Activated CD4-positive, alpha-beta T cell treated with anti-CD3 and anti-CD28 coated beads, Interleukin-2, amount 10 ng/mL, durations not matched to agents 7 days and 5 days (primary cell): ENCODE measurements around the gene PGBD5. TPM values are rescaled to one million over a fixed set of nuclear protein-coding genes. Genes with fewer than 3 reads are reported as not detected.

ENCODE experiments used
- CTCF ChIA-PET: fragments of 350-600 bp; sonication (Branson Sonifier 250); formaldehyde crosslinking; loops from one replicate; lab custom pipeline; 2021; ENCODE audit warnings: antibody characterized with exemption; lab: Charles Lee
- POLR2A ChIA-PET: fragments of 350-600 bp; sonication (Branson Sonifier 250); formaldehyde crosslinking; loops from one replicate; lab custom pipeline; 2021; ENCODE audit warnings: antibody characterized with exemption; lab: Charles Lee
- DNase-seq: peaks from one replicate; pipeline ENCODE4 v3.0.0-alpha.2; 2020
- H3K27ac Mint-ChIP-seq: one replicate; pipeline ENCODE4 v1.8.0; 2021; ENCODE audit warnings: mild to moderate bottlenecking, moderate library complexity, mixed read lengths
- H3K27me3 Mint-ChIP-seq: one replicate; pipeline ENCODE4 v1.8.0; 2021; ENCODE audit warnings: mixed read lengths
- H3K36me3 Mint-ChIP-seq: one replicate; pipeline ENCODE4 v1.8.0; 2021; ENCODE audit warnings: low read depth, mixed read lengths
- H3K4me1 Mint-ChIP-seq: one replicate; pipeline ENCODE4 v1.8.0; 2021; ENCODE audit warnings: mixed read lengths
- H3K4me3 Mint-ChIP-seq: one replicate; pipeline ENCODE4 v1.8.0; 2021; ENCODE audit warnings: mild to moderate bottlenecking, moderate library complexity, mixed read lengths
- H3K9me3 Mint-ChIP-seq: one replicate; pipeline ENCODE4 v1.8.0; 2021; ENCODE audit warnings: mixed read lengths
- total RNA-seq, 2 experiments: library from RNA; stranded (reverse); gene quantifications; one replicate each; pipeline ENCODE4 v1.2.3, GENCODE V29; 2021

PGBD5 gene
- total RNA-seq, 2 experiments from 2014 or later: not detected

DNA sequence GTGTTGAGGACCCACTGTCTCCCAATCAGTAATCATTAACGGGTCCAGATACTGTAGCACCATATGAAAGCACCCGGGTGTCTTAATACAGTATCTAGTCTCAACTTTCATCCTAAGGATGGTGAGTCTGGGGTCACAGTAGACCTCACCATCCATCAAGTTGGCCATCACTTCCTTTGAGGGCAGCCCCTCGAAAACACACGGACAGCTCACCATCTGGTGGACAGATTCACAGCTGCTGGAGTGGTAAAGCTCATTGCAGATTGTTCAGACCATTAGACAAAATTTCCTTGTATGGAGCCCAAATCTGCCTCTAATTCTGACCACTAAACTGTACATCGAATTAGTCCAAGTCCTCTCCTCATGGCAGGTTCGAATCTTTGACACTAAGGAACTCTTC is 123.1 kb downstream of the PGBD5 start:
- Mint-ChIP-seq H3K27me3 (no peaks in the 10 kb centered on the region), H3K4me1 (peaks cover 12% of the 10 kb centered on the region), H3K4me3 (no peak overlapping the region), H3K36me3 (no peaks in the 10 kb centered on the region), H3K9me3 (no peaks in the 10 kb centered on the region), H3K27ac (no peak overlapping the region)
- CTCF ChIA-PET: interaction anchor here (1.1 kb wide), 1 partner anchor 14 kb away, joined by 3 read pairs; no protein-coding TSS in a partner anchor
- POLR2A ChIA-PET: no interaction called here
- no peak for DNase-seq

DNA sequence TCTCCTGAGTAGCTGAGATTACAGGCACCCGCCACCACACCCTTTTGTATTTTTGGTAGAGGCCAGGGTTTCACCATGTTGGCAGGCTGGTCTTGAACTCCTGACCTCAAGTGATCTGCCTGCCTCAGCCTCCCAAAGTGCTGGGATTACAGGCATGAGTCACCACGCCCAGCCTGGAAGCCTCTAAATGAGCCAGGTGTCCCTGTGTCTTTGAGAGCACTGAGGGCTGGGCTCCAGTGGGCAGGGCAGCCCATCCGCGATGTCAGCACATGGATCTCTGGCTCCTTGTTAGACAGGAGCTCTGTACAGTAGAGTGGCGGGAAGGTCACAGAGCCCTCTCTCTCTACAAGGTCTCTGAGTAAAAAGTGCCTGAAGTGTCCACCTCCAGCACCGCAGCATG is 124.3 kb downstream of the PGBD5 start:
- CTCF ChIA-PET: interaction anchor here (0.6 to 1.1 kb wide), 4 partner anchors 15 to 671 kb away, joined by 3 to 4 read pairs (median 3); no protein-coding TSS in a partner anchor
- DNase-seq: no peak
- H3K4me3 Mint-ChIP-seq: no peak overlapping the region
- no peaks in the 10 kb centered on the region for H3K36me3 Mint-ChIP-seq
- no peak overlapping the region for H3K27ac Mint-ChIP-seq
- no peaks in the 10 kb centered on the region for H3K9me3 Mint-ChIP-seq
- POLR2A ChIA-PET: no interaction called here
- H3K4me1 Mint-ChIP-seq: peaks cover 10% of the 10 kb centered on the region
- peaks cover 3% of the 10 kb centered on the region for H3K27me3 Mint-ChIP-seq

DNA sequence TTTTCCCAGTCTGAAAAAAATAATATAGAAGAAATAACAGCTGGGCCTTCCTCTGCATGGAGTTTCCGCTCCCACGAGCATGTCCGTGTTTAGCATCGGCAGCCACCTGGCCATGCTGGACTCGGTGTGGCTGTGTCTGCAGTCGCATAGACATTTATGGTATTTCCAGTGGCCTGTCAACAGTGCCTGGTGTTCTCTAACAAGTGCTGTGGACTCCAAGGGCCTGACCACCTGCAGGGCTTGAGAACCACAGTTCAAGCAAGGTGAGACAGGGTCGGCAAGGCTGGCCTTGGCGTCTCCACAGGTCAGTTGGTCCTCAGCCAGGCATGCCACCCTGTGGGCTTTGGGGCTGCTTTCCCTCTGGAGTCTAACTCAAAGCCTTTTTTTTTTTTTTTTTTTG is 124.8 kb downstream of the PGBD5 start:
- H3K4me1 Mint-ChIP-seq: peaks cover 10% of the 10 kb centered on the region
- H3K36me3 Mint-ChIP-seq: no peaks in the 10 kb centered on the region
- no peak for DNase-seq
- H3K9me3 Mint-ChIP-seq: no peaks in the 10 kb centered on the region
- CTCF ChIA-PET: interaction anchor here (0.6 to 0.7 kb wide), 2 partner anchors 135 to 671 kb away, joined by 3 to 4 read pairs; no protein-coding TSS in a partner anchor
- peaks cover 3% of the 10 kb centered on the region for H3K27me3 Mint-ChIP-seq
- H3K27ac Mint-ChIP-seq: no peak overlapping the region
- H3K4me3 Mint-ChIP-seq: no peak overlapping the region
- POLR2A ChIA-PET: no interaction called here

DNA sequence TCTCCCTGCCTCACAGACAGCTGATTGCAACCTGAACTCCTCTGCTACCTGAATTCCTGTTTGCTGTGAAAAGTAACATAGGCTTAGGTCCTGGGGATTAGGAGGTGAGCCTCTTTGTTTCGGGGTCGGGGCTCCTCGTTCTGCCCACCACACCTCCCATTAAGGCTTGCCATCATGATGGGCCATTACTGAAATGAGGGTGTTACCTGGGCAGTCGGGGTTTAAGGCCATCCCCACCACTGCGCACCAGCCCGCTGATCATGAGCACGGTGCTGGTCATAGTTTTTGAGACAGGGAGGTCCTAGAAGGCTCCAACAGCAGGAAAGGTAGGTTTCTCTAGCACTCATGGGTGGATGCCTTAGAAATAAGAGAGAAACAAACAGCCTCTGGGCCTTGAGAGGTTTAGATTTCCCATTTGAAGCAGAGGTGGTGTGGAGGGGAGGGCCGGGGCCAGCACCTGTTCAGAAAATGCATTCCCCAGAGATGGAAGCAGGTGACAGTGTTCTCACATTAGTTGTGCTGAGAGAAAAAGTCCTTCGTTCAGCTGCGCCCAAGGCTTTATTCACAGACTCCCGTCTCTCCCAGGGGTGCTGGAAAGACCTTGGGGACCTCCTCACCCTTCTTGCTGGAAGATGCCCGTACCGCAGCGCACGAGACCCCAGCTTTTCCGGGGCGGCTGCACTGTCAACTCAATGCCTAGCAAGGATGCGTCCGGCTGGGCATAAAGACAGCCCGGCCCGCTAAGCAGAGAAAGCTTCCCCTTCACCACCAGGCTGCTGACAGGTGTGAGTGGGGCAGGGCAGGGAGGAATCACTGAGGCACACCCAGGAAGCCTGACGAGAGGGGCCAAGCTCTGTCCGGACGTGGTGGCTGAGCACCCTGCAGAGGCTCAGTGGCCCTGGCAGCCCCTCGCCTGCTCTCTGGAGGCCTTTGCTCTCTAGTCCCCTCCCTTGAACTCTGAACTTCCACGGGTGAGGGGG is 125.5 kb downstream of the PGBD5 start:
- Mint-ChIP-seq H3K27me3 (peaks cover 3% of the 10 kb centered on the region), H3K4me3 (no peak overlapping the region), H3K4me1 (peaks cover 6% of the 10 kb centered on the region), H3K27ac (no peak overlapping the region), H3K36me3 (no peaks in the 10 kb centered on the region), H3K9me3 (no peaks in the 10 kb centered on the region)
- CTCF ChIA-PET: interaction anchor here (0.6 kb wide), 1 partner anchor 134 kb away, joined by 3 read pairs; no protein-coding TSS in a partner anchor
- DNase-seq: no peak
- POLR2A ChIA-PET: no interaction called here

DNA sequence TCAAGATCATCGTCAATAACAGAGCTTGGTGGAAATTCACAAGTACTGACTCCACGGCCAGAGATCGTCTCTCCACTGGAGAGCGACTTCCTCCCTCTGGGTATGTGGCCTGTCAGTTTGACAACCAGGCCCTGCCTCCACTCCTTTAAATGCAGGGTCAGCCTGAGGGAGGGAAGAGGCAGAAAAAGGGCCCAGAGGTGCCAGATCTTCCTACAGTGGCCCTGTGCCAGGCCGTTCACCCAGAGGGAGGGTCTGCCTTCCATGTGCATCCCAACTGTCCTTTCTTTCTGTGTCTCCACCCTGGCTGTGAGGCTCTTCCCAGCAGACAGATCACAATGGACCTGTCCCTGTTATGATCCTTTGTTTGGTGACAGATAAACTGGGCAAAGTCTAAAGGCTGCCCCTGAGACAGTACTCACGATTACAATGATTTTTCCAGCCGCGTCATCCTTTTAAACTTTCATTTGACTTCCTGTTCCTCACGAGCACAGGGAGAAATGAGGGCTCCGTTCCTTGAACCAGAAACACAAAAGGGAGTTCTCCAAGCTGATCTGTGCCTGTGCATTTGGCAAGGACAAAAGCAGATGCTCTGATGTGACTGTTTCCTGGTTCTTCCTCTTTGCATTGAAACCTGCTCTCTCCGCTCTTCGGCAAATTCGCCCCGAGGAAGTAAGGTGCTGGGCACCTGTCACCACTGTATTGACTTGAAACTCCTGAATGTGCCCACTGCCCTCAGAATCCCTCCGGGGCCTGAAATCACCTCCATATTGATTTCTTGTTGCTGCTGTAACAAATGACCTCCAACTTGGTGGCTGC is 126.7 kb downstream of the PGBD5 start:
- ChIA-PET CTCF (interaction anchor here (0.6 kb wide), 1 partner anchor 11 kb away, joined by 4 read pairs; no protein-coding TSS in a partner anchor), POLR2A (no interaction called here)
- Mint-ChIP-seq H3K4me1 (peaks cover 6% of the 10 kb centered on the region), H3K36me3 (no peaks in the 10 kb centered on the region), H3K4me3 (no peak overlapping the region), H3K9me3 (no peaks in the 10 kb centered on the region), H3K27ac (no peak overlapping the region), H3K27me3 (peaks cover 10% of the 10 kb centered on the region)
- no peak for DNase-seq

DNA sequence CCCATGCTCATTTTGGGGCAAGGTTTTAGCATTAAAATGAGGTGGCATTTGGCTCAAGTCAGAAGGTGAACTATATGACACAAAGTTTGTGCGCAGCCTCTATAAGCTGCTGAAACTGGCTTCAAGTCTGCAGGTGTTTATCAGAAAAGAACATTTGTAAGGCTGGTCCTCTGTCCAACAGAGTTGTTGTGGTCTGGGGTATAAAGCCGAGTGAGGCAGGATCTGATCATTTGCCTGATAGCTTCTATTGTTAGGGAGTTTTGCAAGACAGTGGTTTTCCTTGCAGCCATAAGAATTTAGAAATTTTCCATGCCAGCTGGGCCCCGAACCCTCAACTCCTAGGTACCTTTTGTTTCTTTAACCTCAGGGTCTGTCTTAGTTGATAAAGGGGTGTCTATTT is 130.8 kb downstream of the PGBD5 start:
- DNase-seq: no peak

DNA sequence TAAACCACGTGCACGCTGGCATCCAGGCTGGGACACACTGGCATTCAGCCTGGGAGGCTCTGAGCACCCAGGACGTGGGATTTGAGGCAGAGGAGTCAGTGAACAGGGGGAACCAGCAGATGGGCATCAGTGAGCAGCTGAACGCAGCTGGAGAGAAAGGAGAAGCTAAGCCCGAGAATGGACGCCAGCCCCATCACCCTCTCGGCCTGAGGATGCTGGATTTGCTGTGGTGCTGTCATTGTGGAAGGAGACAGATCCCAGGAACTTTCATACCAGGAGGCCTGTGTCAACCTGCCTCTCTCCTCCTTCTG is 132.8 kb downstream of the PGBD5 start:
- H3K4me3 Mint-ChIP-seq: no peak overlapping the region
- H3K27me3 Mint-ChIP-seq: peaks cover 32% of the 10 kb centered on the region
- ChIA-PET CTCF (interaction anchor here (1.3 kb wide), 1 partner anchor 19 kb away, joined by 4 read pairs; no protein-coding TSS in a partner anchor), POLR2A (no interaction called here)
- no peaks in the 10 kb centered on the region for H3K36me3 Mint-ChIP-seq
- no peaks in the 10 kb centered on the region for H3K9me3 Mint-ChIP-seq
- no peak for DNase-seq
- peaks cover 1% of the 10 kb centered on the region for H3K4me1 Mint-ChIP-seq
- H3K27ac Mint-ChIP-seq: no peak overlapping the region

More for the DNA sequence above, 130.8 kb downstream of the PGBD5 start:
- peaks cover 32% of the 10 kb centered on the region for H3K27me3 Mint-ChIP-seq
- ChIA-PET CTCF (no interaction called here), POLR2A (no interaction called here)
- no peaks in the 10 kb centered on the region for H3K36me3 Mint-ChIP-seq
- H3K4me1 Mint-ChIP-seq: peaks cover 1% of the 10 kb centered on the region
- H3K4me3 Mint-ChIP-seq: no peak overlapping the region
- H3K9me3 Mint-ChIP-seq: no peaks in the 10 kb centered on the region
- H3K27ac Mint-ChIP-seq: no peak overlapping the region

DNA sequence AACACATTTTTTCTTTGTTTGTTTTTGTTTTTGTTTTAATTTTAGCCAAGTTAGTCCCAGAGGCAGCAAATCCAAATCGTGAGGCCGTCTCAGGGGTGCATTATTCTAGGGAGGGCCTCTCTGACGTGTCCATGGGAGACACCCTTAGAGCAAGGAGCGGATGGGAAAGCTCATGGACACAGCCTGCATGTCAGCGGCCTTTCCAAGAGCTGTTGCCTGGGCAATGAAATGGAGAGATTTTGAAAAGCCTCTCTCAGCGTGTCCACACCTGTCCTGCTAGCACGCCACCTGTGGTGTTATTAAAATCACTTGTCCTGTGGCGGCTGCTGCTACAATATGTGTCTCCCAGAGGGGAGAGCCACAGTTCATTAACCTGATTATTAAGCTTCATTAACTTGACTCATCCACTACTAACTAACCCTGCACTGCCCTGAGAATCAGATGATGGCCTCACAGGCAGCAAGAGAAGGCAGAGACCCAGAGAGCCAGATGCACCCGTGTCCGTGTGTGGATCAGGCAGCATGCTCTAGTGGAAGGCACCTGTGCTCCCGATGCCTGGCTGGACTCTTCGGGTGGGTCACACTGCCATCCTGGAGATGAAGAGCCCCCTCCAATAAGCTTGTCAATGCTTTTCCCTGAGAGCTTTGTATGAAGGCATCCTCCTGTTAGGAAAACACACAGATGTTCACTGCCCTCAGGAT is 133.3 kb downstream of the PGBD5 start:
- H3K4me1 Mint-ChIP-seq: peaks cover 1% of the 10 kb centered on the region
- peaks cover 32% of the 10 kb centered on the region for H3K27me3 Mint-ChIP-seq
- no peak for DNase-seq
- ChIA-PET POLR2A (no interaction called here), CTCF (interaction anchor here (1.3 kb wide), 1 partner anchor 20 kb away, joined by 4 read pairs; no protein-coding TSS in a partner anchor)
- no peaks in the 10 kb centered on the region for H3K36me3 Mint-ChIP-seq
- no peak overlapping the region for H3K4me3 Mint-ChIP-seq
- H3K9me3 Mint-ChIP-seq: no peaks in the 10 kb centered on the region
- no peak overlapping the region for H3K27ac Mint-ChIP-seq

DNA sequence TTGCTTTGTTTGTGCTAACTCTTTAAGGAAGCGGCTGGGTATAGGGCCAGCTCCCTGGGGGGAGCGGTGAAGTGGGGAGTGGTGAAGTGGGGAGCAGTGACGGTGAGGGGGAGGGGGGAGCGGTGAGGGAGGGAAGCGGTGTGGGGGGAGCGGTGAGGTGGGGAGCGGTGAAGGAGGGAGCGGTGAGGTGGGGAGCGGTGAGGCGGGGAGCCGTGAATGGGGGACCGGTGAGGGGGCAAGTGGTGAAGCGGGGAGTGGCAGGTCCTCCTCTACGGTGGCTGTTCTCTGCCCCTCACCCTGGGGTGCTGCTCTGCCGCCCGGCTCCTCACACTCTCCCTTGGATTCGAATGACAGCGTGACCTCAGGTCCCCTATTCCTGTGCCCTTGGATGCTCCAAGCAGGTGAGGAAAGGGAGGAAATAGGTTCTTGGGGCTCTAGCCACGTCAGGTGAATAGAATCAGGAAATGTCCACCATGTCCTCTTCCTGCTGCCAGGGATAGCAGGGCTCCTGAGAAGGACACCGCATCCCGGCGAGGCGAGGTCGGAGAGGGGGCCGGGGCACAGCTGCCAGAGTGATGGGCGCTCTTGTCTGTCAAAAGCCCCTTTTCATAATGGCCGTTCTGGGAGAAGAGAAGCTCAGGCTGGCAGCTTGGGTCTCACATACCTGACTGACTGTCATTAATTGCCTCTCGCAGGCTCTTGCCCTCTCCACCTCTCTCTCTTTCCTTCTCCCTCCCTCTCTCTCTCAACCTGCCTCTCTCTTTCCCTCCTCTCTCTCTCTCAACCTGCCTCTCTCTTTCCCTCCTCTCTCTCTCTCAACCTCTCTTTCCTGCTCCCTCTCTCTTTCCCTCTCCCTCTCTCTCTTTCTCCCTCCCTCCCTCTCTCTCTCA is 134.2 kb downstream of the PGBD5 start:
- ChIA-PET CTCF (interaction anchor here (0.8 to 1.3 kb wide), 2 partner anchors 10 to 21 kb away, joined by 3 to 4 read pairs; no protein-coding TSS in a partner anchor), POLR2A (no interaction called here)
- DNase-seq: no peak
- Mint-ChIP-seq H3K36me3 (no peaks in the 10 kb centered on the region), H3K4me1 (peaks cover 1% of the 10 kb centered on the region), H3K27me3 (peaks cover 28% of the 10 kb centered on the region), H3K4me3 (no peak overlapping the region), H3K9me3 (no peaks in the 10 kb centered on the region), H3K27ac (no peak overlapping the region)

DNA sequence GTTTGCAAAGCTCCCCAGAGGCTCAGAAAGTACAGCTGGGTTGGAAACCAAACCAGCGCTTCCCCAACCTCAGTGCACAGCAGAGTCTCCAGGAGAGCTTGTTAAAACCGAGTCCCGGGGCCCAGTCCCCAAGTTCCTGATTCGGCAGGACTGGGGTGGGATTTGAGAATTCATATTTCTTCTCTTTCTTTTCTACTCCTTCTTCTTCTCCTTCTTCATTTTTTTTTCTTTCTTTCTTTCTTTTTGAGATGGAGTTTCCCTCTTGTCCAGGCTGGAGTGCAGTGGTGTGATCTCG is 136.8 kb downstream of the PGBD5 start:
- Mint-ChIP-seq H3K9me3 (no peaks in the 10 kb centered on the region), H3K4me1 (peaks cover 1% of the 10 kb centered on the region), H3K27me3 (peaks cover 21% of the 10 kb centered on the region), H3K27ac (no peak overlapping the region), H3K4me3 (no peak overlapping the region), H3K36me3 (no peaks in the 10 kb centered on the region)
- ChIA-PET POLR2A (no interaction called here), CTCF (interaction anchor here (1.4 to 2.7 kb wide), 2 partner anchors 13 to 16 kb away, joined by 3 to 10 read pairs; no protein-coding TSS in a partner anchor)
- no peak for DNase-seq

DNA sequence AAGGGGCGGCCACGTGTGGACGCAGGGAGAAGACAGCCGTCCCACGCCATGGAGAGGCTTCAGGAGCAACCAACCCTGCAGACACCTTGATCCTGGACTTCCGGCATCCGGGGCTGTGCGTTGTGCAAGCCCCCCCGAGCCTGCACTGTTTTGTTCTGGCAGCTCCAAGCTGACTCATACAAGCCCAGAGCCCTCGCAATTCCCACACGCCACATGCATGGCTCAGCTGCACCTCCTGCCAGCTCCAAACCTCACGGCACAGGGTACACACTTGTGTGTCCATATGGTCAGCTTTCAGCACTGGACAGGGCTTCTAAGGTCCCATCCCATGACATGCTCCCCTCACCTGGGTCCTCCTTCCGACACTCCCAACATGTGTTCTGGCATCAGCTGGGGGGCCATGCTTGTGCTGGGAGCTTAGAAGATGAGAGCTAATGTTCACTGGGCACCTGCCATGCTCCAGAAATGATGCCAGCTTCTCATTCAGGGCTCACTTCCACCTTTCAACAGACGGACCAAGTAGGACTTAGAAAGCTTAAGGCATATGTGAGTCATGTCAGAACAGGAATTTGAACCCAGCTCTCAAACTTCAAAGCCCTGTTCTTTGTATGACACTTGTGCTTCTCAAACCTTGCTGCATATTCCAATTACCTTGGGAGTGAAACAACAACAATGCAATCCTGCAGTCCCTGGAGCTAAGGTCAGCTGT is 137.3 kb downstream of the PGBD5 start:
- no peak overlapping the region for H3K27ac Mint-ChIP-seq
- no peak for DNase-seq
- H3K9me3 Mint-ChIP-seq: no peaks in the 10 kb centered on the region
- no peak overlapping the region for H3K4me3 Mint-ChIP-seq
- peaks cover 1% of the 10 kb centered on the region for H3K4me1 Mint-ChIP-seq
- CTCF ChIA-PET: interaction anchor here (0.6 to 2.7 kb wide), 4 partner anchors 10 to 122 kb away, joined by 3 to 10 read pairs (median 4); no protein-coding TSS in a partner anchor
- peaks cover 20% of the 10 kb centered on the region for H3K27me3 Mint-ChIP-seq
- POLR2A ChIA-PET: no interaction called here
- no peaks in the 10 kb centered on the region for H3K36me3 Mint-ChIP-seq
